Karpas-422 (cell line): Measurements from ENCODE around the gene SLC22A8. TPM values are rescaled to one million over a fixed set of nuclear protein-coding genes. Genes with fewer than 3 reads are reported as not detected.
"Not testable (repeated sequence)": the region's sequence is repeated elsewhere in the genome, so short reads cannot be mapped to it uniquely, and the experiment has no call there.

ENCODE experiments used
- DNase-seq: peaks from one replicate; pipeline ENCODE4 v3.0.0-alpha.2; 2015
- H2AFZ ChIP-seq: fragments of 200-600 bp; sonication (generic); 2 replicates; pipeline ENCODE4 v1.6.1; 2014; ENCODE audit warnings: antibody characterized with exemption, low read length, mixed read lengths
- H3K27ac ChIP-seq: fragments of 200-600 bp; sonication (generic); 2 replicates; pipeline ENCODE4 v1.5.1; 2014; ENCODE audit warnings: mild to moderate bottlenecking, low read length, moderate library complexity
- H3K27me3 ChIP-seq: fragments of 200-600 bp; sonication (generic); 2 replicates; pipeline ENCODE4 v1.6.1; 2014; ENCODE audit warnings: low read length, mixed read lengths
- H3K36me3 ChIP-seq: fragments of 200-600 bp; sonication (generic); 2 replicates; pipeline ENCODE4 v1.6.1; 2014; ENCODE audit warnings: low read length, mixed read lengths; ENCODE audit not compliant: insufficient read depth
- H3K4me1 ChIP-seq: fragments of 200-600 bp; sonication (generic); 2 replicates; pipeline ENCODE4 v1.6.1; 2014; ENCODE audit warnings: mild to moderate bottlenecking, low read length, mixed read lengths
- H3K4me2 ChIP-seq: fragments of 200-600 bp; sonication (generic); 2 replicates; pipeline ENCODE4 v1.6.1; 2014; ENCODE audit warnings: low read length, low read depth, mild to moderate bottlenecking; ENCODE audit not compliant: poor library complexity, severe bottlenecking
- H3K4me3 ChIP-seq: fragments of 200-600 bp; sonication (generic); 2 replicates; pipeline ENCODE4 v1.5.1; 2014; ENCODE audit warnings: mild to moderate bottlenecking, antibody characterized with exemption, low read length, mixed read lengths
- H3K79me2 ChIP-seq: fragments of 200-600 bp; sonication (generic); 2 replicates; pipeline ENCODE4 v1.6.1; 2014; ENCODE audit warnings: mild to moderate bottlenecking, low read length, mixed read lengths
- H3K9ac ChIP-seq: fragments of 200-600 bp; sonication (generic); 2 replicates; pipeline ENCODE4 v1.6.0; 2014; ENCODE audit warnings: low read length
- H3K9me2 ChIP-seq: fragments of 200-600 bp; sonication (generic), shearing (Covaris generic); replicated peaks from 2 replicates; pipeline ENCODE4 v1.6.0; 2014; ENCODE audit warnings: mild to moderate bottlenecking, low read length, moderate library complexity; ENCODE audit not compliant: insufficient read depth
- H3K9me3 ChIP-seq: fragments of 300-700, 200-600 bp; sonication (generic); 2 replicates; pipeline ENCODE4 v1.6.1; 2014; ENCODE audit warnings: low read length, mixed read lengths
- H4K20me1 ChIP-seq: fragments of 200-600 bp; sonication (generic); 2 replicates; pipeline ENCODE4 v1.6.1; 2014; ENCODE audit warnings: mild to moderate bottlenecking, antibody characterized with exemption, low read length, low read depth; ENCODE audit not compliant: insufficient read depth
- total RNA-seq: library from RNA; depleted of rRNA; stranded (reverse); fragments of >200 nt; shearing (Covaris generic); gene quantifications from 2 replicates; pipeline ENCODE4 v1.2.3, GENCODE V29; 2014; ENCODE audit warnings: low replicate concordance; rRNA removed

The SLC22A8 gene
- not detected in 2 replicates for total RNA-seq

- Histone ChIP-seq H3K9me2 (no peaks in the 10 kb centered on the region), H3K27me3 (no peaks in the 10 kb centered on the region), H3K79me2 (no peaks in the 10 kb centered on the region), H2AFZ (no peak within 1 kb of the TSS), H3K4me3 (no peak within 1 kb of the TSS), H4K20me1 (no peaks in the 10 kb centered on the region), H3K9me3 (no peaks in the 10 kb centered on the region), H3K4me1 (no peaks in the 10 kb centered on the region), H3K4me2 (no peak within 1 kb of the TSS), H3K36me3 (no peaks in the 10 kb centered on the region), H3K9ac (no peak within 1 kb of the TSS), H3K27ac (no peak within 1 kb of the TSS)
- no peak for DNase-seq
These were observed at the start of gene SLC22A8 for GRCh38 chr11:63015521-63016215. Gene SLC22A8, minus strand, starts transcription at chr11:63015841. Its CDS starts 883 bp downstream, at chr11:63014958.

- H3K9me3 ChIP-seq, H3K27ac ChIP-seq, H3K9me2 ChIP-seq, H3K4me1 ChIP-seq, H3K4me2 ChIP-seq, H2AFZ ChIP-seq, H3K36me3 ChIP-seq, DNase-seq, H3K27me3 ChIP-seq, H4K20me1 ChIP-seq, H3K4me3 ChIP-seq, H3K9ac ChIP-seq, H3K79me2 ChIP-seq: not testable (repeated sequence)
These were observed 30.6 kb upstream of the SLC22A8 start for GRCh38 chr11:63046203-63046602.

- no peak overlapping the region for H2AFZ ChIP-seq
- H3K27me3 ChIP-seq: no peaks in the 10 kb centered on the region
- H4K20me1 ChIP-seq: no peaks in the 10 kb centered on the region
- no peaks in the 10 kb centered on the region for H3K79me2 ChIP-seq
- no peak for DNase-seq
- H3K4me1 ChIP-seq: no peaks in the 10 kb centered on the region
- H3K4me3 ChIP-seq: no peak overlapping the region
- no peak overlapping the region for H3K27ac ChIP-seq
- H3K9me2 ChIP-seq: no peaks in the 10 kb centered on the region
- no peak overlapping the region for H3K4me2 ChIP-seq
- H3K36me3 ChIP-seq: no peaks in the 10 kb centered on the region
- no peaks in the 10 kb centered on the region for H3K9me3 ChIP-seq
- no peak overlapping the region for H3K9ac ChIP-seq
These were observed 27.0 kb upstream of the SLC22A8 start for GRCh38 chr11:63042596-63042995.

- no peak overlapping the region for H3K9ac ChIP-seq
- H3K4me1 ChIP-seq: no peaks in the 10 kb centered on the region
- no peak for DNase-seq
- no peak overlapping the region for H3K4me2 ChIP-seq
- no peaks in the 10 kb centered on the region for H4K20me1 ChIP-seq
- no peaks in the 10 kb centered on the region for H3K9me2 ChIP-seq
- no peaks in the 10 kb centered on the region for H3K9me3 ChIP-seq
- H3K36me3 ChIP-seq: no peaks in the 10 kb centered on the region
- no peak overlapping the region for H3K4me3 ChIP-seq
- no peaks in the 10 kb centered on the region for H3K79me2 ChIP-seq
- no peaks in the 10 kb centered on the region for H3K27me3 ChIP-seq
- no peak overlapping the region for H2AFZ ChIP-seq
- H3K27ac ChIP-seq: no peak overlapping the region
These were observed 16.8 kb upstream of the SLC22A8 start for GRCh38 chr11:63032457-63032856.

- DNase-seq: peak; percentile 90
- Histone ChIP-seq H4K20me1 (no peaks in the 10 kb centered on the region; the same call in 1 of the 2 replicates), H3K27me3 (no peaks in the 10 kb centered on the region), H2AFZ (no peak overlapping the region; the same call in 1 of the 2 replicates), H3K9me2 (no peaks in the 10 kb centered on the region), H3K4me1 (no peaks in the 10 kb centered on the region), H3K27ac (no peak overlapping the region), H3K9ac (no peak overlapping the region), H3K9me3 (no peaks in the 10 kb centered on the region), H3K36me3 (no peaks in the 10 kb centered on the region), H3K4me2 (no peak overlapping the region), H3K79me2 (no peaks in the 10 kb centered on the region), H3K4me3 (no peak overlapping the region)
These were observed 8.4 kb upstream of the SLC22A8 start for GRCh38 chr11:63023841-63024648.

- no peaks in the 10 kb centered on the region for H3K27me3 ChIP-seq
- H3K79me2 ChIP-seq: no peaks in the 10 kb centered on the region
- H2AFZ ChIP-seq: no peak overlapping the region
- no peak overlapping the region for H3K27ac ChIP-seq
- H3K4me3 ChIP-seq: no peak overlapping the region
- no peak for DNase-seq
- H3K36me3 ChIP-seq: no peaks in the 10 kb centered on the region
- no peak overlapping the region for H3K9ac ChIP-seq
- H3K9me3 ChIP-seq: no peaks in the 10 kb centered on the region
- H4K20me1 ChIP-seq: no peaks in the 10 kb centered on the region; the same call in 1 of the 2 replicates
- H3K9me2 ChIP-seq: no peaks in the 10 kb centered on the region
- H3K4me1 ChIP-seq: no peaks in the 10 kb centered on the region
- no peak overlapping the region for H3K4me2 ChIP-seq
These were observed 7.7 kb upstream of the SLC22A8 start for GRCh38 chr11:63023222-63023814.

GRCh38 chr11:63022441-63022840 lies 6.8 kb upstream of the SLC22A8 start:
- no peak overlapping the region for H3K9ac ChIP-seq
- H3K9me2 ChIP-seq: no peaks in the 10 kb centered on the region
- no peak overlapping the region for H2AFZ ChIP-seq
- no peaks in the 10 kb centered on the region for H3K36me3 ChIP-seq
- no peak overlapping the region for H3K27ac ChIP-seq
- H3K9me3 ChIP-seq: no peaks in the 10 kb centered on the region
- no peak overlapping the region for H3K4me3 ChIP-seq
- H3K4me1 ChIP-seq: no peaks in the 10 kb centered on the region
- no peaks in the 10 kb centered on the region; the same call in 1 of the 2 replicates for H4K20me1 ChIP-seq
- H3K79me2 ChIP-seq: no peaks in the 10 kb centered on the region
- no peaks in the 10 kb centered on the region for H3K27me3 ChIP-seq
- DNase-seq: no peak
- no peak overlapping the region for H3K4me2 ChIP-seq

GRCh38 chr11:63020671-63021291 lies 5.1 kb upstream of the SLC22A8 start:
- Histone ChIP-seq H3K9me2 (no peaks in the 10 kb centered on the region), H3K9me3 (no peaks in the 10 kb centered on the region), H3K4me1 (no peaks in the 10 kb centered on the region), H3K27me3 (no peaks in the 10 kb centered on the region), H3K9ac (no peak overlapping the region), H3K27ac (no peak overlapping the region), H4K20me1 (no peaks in the 10 kb centered on the region; the same call in 1 of the 2 replicates), H3K79me2 (no peaks in the 10 kb centered on the region), H3K4me3 (no peak overlapping the region), H3K4me2 (no peak overlapping the region), H2AFZ (no peak overlapping the region), H3K36me3 (no peaks in the 10 kb centered on the region)
- DNase-seq: peak; percentile 73
